ENCODE results near the gene SHCBP1L.

DNA sequence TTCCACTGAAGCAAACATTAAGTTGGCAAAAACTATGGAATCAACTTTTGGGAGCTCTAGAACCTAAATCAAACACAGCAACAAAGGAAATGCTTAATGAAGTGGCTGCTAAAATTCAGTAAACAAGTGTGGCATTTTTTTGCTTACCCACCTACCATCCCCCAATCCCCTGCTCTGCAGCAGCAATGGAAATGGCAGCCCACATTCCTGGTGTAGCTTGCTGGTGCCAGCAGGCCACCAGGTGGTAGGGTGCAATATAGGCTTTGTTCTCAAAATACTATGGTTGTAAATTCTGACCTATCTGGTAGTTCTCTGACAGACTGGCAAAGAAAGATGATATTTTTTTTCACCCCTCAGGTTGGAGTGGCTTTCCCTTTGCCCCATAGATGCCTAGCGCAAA, 42.8 kb downstream of the SHCBP1L start:
- TF ChIP-seq, protein P1, sequence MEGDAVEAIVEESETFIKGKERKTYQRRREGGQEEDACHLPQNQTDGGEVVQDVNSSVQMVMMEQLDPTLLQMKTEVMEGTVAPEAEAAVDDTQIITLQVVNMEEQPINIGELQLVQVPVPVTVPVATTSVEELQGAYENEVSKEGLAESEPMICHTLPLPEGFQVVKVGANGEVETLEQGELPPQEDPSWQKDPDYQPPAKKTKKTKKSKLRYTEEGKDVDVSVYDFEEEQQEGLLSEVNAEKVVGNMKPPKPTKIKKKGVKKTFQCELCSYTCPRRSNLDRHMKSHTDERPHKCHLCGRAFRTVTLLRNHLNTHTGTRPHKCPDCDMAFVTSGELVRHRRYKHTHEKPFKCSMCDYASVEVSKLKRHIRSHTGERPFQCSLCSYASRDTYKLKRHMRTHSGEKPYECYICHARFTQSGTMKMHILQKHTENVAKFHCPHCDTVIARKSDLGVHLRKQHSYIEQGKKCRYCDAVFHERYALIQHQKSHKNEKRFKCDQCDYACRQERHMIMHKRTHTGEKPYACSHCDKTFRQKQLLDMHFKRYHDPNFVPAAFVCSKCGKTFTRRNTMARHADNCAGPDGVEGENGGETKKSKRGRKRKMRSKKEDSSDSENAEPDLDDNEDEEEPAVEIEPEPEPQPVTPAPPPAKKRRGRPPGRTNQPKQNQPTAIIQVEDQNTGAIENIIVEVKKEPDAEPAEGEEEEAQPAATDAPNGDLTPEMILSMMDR (IDR thresholded peaks at IDR 0.05) = no peak
- TF ChIP-seq POLR2A (IDR thresholded peaks at IDR 0.05) (no peak), EP300 (IDR thresholded peaks at IDR 0.05) (no peak)

Measured in ovary (tissue), 3 donors.